ENCODE results near the gene USP36. TPM values are rescaled to one million over a fixed set of nuclear protein-coding genes. Genes with fewer than 3 reads are reported as not detected.

Gene USP36
- total RNA-seq, 1 donor from 2014 or later: 107 TPM

DNA sequence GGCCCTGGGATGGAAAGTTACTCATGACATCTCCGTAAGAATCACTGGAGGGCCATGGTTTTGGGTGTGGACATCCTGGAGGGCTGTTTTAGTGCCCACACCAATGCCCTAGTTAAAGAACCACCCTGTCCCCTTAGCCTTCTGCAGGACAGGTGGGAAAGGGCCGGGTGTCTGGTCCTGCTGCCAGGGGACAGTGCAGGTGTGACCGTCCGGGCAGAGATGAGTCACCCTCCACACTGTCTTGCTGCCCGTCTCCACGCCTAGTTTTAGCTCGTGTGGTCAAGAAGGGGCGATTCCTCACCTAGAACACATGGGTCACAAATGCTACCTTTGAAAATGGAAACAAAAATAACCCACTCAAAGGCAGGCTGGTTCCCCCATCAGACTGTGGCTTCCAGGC lies 45.3 kb upstream of the USP36 start:
- DNase-seq: no peak
- Mint-ChIP-seq H3K27ac (no peak overlapping the region), H3K27me3 (peaks cover 4% of the 10 kb centered on the region), H3K36me3 (ENCODE audit: low read depth) (no peaks in the 10 kb centered on the region), H3K4me3 (no peak overlapping the region), H3K9me3 (no peaks in the 10 kb centered on the region), H3K4me1 (peaks cover 49% of the 10 kb centered on the region)
- CTCF ChIA-PET: interaction anchor here (1.1 kb wide), 1 partner anchor 20 kb away, joined by 4 read pairs; no protein-coding TSS in a partner anchor
- intact Hi-C loops (cut with micrococcal nuclease): no loop called here
- TF ChIP-seq, protein P1, sequence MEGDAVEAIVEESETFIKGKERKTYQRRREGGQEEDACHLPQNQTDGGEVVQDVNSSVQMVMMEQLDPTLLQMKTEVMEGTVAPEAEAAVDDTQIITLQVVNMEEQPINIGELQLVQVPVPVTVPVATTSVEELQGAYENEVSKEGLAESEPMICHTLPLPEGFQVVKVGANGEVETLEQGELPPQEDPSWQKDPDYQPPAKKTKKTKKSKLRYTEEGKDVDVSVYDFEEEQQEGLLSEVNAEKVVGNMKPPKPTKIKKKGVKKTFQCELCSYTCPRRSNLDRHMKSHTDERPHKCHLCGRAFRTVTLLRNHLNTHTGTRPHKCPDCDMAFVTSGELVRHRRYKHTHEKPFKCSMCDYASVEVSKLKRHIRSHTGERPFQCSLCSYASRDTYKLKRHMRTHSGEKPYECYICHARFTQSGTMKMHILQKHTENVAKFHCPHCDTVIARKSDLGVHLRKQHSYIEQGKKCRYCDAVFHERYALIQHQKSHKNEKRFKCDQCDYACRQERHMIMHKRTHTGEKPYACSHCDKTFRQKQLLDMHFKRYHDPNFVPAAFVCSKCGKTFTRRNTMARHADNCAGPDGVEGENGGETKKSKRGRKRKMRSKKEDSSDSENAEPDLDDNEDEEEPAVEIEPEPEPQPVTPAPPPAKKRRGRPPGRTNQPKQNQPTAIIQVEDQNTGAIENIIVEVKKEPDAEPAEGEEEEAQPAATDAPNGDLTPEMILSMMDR (IDR thresholded peaks at IDR 0.05): no peak
- ATAC-seq (ENCODE audit: low read depth): no peak
- POLR2A ChIA-PET: no interaction called here

DNA sequence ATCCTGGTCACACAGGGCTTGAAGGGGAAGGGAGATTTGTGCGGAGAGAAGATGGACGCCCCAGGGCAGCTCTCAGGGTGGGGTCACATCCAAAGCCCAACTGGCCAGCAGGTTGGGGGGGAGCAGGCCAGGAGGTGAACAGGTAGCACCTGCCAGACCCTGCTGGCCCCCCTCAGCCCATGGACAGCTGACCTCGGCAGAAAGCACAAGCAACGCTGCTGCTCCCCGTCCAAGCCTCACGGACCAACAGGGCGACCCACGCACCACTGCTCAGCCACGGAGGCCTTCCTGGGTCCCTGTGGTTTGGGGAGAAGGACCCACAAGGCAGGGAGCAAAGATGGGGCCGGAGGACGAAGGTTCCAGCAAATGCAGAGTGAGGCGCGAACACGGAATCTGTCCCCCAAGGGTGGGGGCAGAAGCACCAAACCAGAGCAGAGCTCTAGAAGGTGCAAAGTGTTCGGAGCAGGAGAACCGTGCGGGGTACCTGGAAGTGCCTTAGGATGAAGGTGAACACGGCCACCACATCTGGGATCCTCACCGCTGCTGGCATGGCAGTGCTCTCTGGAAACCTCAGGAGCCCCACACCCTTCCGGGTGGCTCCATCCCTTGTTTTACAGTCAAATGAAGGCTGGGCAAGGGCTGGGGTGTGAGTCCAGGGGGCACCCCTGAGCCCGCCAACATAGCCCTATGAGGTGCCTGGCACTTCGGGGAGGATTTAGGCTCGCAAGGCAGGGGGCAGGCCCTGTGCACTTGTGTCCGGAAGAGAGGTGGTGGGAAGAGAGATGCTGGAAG lies 44.5 kb upstream of the USP36 start:
- POLR2A ChIA-PET: no interaction called here
- ATAC-seq (ENCODE audit: low read depth): no peak

DNA sequence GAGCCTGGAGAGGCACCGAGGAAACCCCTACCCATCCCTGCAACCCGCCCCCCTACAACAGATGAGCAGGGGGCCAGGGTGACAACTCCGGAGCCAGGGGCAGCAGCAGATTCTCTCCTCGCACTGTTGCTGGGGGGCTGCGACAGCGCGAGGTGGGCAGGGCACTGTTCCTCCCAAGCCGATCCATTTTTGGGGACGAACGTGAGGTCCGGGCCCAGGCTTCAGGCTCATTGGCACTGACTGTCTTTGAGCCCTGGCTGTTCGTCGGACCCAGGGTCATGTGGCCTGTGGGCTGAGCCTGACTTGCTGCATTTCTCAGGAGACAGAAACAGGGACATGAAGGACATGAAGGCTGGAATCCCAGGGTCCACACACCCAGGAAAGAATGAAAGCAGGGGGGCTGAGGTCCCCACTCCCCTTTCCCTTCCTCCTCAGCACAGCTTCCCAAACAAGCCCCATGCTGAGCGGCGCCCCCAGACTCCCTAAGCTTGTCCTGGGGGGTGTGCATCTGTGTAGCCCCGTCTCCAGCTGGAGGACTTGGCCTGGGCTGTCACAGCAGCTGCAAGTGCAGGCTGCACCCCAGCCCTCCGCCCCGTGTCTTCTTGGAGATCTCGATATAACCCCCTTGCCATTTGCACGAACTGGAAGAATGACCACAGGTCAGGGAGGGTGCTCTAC lies 43.7 kb upstream of the USP36 start:
- CTCF ChIA-PET: no interaction called here
- DNase-seq: no peak

More for the DNA sequence above, 44.5 kb upstream of the USP36 start:
- no peaks in the 10 kb centered on the region for H3K9me3 Mint-ChIP-seq
- intact Hi-C loops (cut with micrococcal nuclease): no loop called here
- CTCF ChIA-PET: interaction anchor here (1.1 kb wide), 1 partner anchor 19 kb away, joined by 4 read pairs; no protein-coding TSS in a partner anchor
- H3K4me1 Mint-ChIP-seq: peaks cover 41% of the 10 kb centered on the region
- TF ChIP-seq, protein P1 (IDR thresholded peaks at IDR 0.05): no peak
- no peak for DNase-seq
- H3K4me3 Mint-ChIP-seq: no peak overlapping the region
- H3K36me3 Mint-ChIP-seq (ENCODE audit: low read depth): no peaks in the 10 kb centered on the region
- H3K27me3 Mint-ChIP-seq: peaks cover 6% of the 10 kb centered on the region
- no peak overlapping the region for H3K27ac Mint-ChIP-seq

DNA sequence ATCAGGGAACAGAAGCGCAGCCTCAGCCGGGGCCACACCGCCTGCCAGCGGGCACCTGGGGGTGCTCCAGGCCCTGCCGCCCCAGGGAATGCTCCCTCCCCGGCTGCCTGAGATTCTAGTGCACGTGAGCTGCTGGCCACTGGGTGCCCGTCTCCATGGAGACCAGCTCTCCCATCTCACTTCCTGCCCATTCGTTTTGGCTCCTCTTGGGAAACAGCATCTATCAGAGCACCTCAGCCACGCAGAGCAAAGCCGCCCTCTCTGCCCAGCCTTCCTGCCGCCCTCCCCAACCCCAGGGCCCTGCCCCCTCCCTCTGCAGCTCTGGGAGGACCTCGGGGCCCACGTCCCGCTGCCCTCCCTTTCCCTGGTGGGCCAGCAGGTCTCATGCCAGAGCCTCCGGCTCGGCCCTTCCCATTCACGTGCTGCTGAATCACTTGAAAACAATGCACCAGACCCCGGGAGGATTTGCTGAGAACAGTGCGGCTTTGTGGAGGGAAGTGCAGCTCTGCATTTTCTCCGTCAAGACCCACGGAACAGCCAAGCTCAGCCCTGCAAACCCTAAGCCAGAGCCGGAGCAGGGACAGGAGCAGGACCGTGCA lies 43.0 kb upstream of the USP36 start:
- Mint-ChIP-seq H3K27ac (no peak overlapping the region), H3K36me3 (ENCODE audit: low read depth) (no peaks in the 10 kb centered on the region), H3K9me3 (no peaks in the 10 kb centered on the region), H3K4me3 (no peak overlapping the region), H3K27me3 (peaks cover 7% of the 10 kb centered on the region), H3K4me1 (peaks cover 40% of the 10 kb centered on the region)
- ATAC-seq (ENCODE audit: low read depth): peak; percentile 23
- TF ChIP-seq, protein P1 (IDR thresholded peaks at IDR 0.05): no peak
- ChIA-PET CTCF (no interaction called here), POLR2A (interaction anchor here (0.6 to 1.1 kb wide), 2 partner anchors 40 to 44 kb away, joined by 3 read pairs; no protein-coding TSS in a partner anchor)
- intact Hi-C loops (cut with micrococcal nuclease): no loop called here
- DNase-seq: no peak

More for the DNA sequence above, 43.7 kb upstream of the USP36 start:
- TF ChIP-seq, protein P1 (IDR thresholded peaks at IDR 0.05): no peak
- no peak overlapping the region for H3K27ac Mint-ChIP-seq
- no peak for ATAC-seq (ENCODE audit: low read depth)
- POLR2A ChIA-PET: interaction anchor here (1.1 kb wide), 1 partner anchor 39 kb away, joined by 3 read pairs; no protein-coding TSS in a partner anchor
- no peak overlapping the region for H3K4me3 Mint-ChIP-seq
- peaks cover 40% of the 10 kb centered on the region for H3K4me1 Mint-ChIP-seq
- H3K9me3 Mint-ChIP-seq: no peaks in the 10 kb centered on the region
- intact Hi-C loops (cut with micrococcal nuclease): no loop called here
- no peaks in the 10 kb centered on the region for H3K36me3 Mint-ChIP-seq (ENCODE audit: low read depth)
- peaks cover 7% of the 10 kb centered on the region for H3K27me3 Mint-ChIP-seq
